Left ventricle myocardium inferior (tissue), 1 donor: ENCODE results near the gene C16orf87. TPM values are rescaled to one million over a fixed set of nuclear protein-coding genes. Genes with fewer than 3 reads are reported as not detected.

Experiments used
- DNase-seq: peaks from one replicate; pipeline ENCODE4 v3.0.0-alpha.2; 2020
- H3K27ac ChIP-seq: fragments of 200-600 bp; replicated peaks from 2 replicates; pipeline ENCODE4 v1.8.0; 2021
- H3K27me3 ChIP-seq: fragments of 200-600 bp; 2 replicates; pipeline ENCODE4 v1.8.0; 2021; ENCODE audit warnings: low read depth
- H3K36me3 ChIP-seq: fragments of 200-600 bp; 2 replicates; pipeline ENCODE4 v1.8.0; 2021
- H3K4me1 ChIP-seq: fragments of 200-600 bp; 2 replicates; pipeline ENCODE4 v1.8.0; 2021
- H3K4me3 ChIP-seq: fragments of 200-600 bp; 2 replicates; pipeline ENCODE4 v1.8.0; 2021; ENCODE audit warnings: mild to moderate bottlenecking, moderate library complexity
- H3K9me3 ChIP-seq: fragments of 200-600 bp; replicated peaks from 2 replicates; pipeline ENCODE4 v1.8.0; 2021
- CTCF ChIP-seq: fragments of 200-600 bp; IDR thresholded peaks from 2 replicates; pipeline ENCODE4 v1.8.0; 2021; ENCODE audit warnings: antibody characterized with exemption, mild to moderate bottlenecking, borderline replicate concordance
- intact Hi-C: fragments of 100-400 bp; cut with micrococcal nuclease; formaldehyde crosslinking; loops from one replicate; pipeline ENCODE4 v1.11.0; 2022
- total RNA-seq: library from RNA; stranded (reverse); fragmentation: NEBNext Ultra II Directional; extraction: Animal tissue kit (Norgen Biotek cat#: 25700); gene quantifications from one replicate; pipeline ENCODE4 v1.2.1, GENCODE V29; 2021
- donor health status: DM: no; HTN: yes; CAD: no; lungs with severe emphysema.

The C16orf87 gene
- total RNA-seq, 1 donor from 2014 or later, result 12.5 TPM

DNA sequence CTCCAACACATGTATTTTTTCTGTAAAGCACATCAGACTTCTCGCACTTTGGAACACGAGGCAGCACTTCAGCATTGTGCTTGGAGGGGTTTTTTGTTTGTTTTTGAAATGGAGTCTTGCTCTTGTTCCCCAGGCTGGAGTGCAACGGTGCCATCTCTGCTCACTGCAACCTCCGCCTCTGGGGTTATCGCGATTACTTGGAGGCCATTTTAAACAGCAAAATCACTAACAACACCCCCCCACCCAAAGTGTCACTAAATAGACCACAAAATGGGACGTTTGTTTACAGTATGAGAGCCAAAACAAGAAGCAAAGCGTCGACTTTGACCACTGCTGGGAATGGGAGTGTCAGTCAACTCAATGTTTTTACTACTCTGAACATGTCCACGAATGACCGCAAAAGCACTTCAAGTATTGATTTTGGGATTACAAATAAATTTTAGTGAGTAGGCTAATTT, 9.0 kb upstream of the C16orf87 start:
- DNase-seq, result no peak
- H3K4me1 ChIP-seq, result no peaks in the 10 kb centered on the region
- no peak for TF ChIP-seq CTCF
- intact Hi-C loops, result no loop called here
- H3K27ac ChIP-seq, result no peak overlapping the region
- peaks cover 12% of the 10 kb centered on the region for H3K9me3 ChIP-seq
- peaks cover 16% of the 10 kb centered on the region for H3K27me3 ChIP-seq
- H3K4me3 ChIP-seq, result no peak overlapping the region
- H3K36me3 ChIP-seq, result no peaks in the 10 kb centered on the region

GRCh38 chr16:46836534-46837530, 5.9 kb upstream of the C16orf87 start:
- Histone ChIP-seq H3K27ac (no peak overlapping the region), H3K9me3 (no peaks in the 10 kb centered on the region), H3K36me3 (no peaks in the 10 kb centered on the region), H3K4me1 (no peaks in the 10 kb centered on the region), H3K27me3 (no peaks in the 10 kb centered on the region), H3K4me3 (no peak overlapping the region)
- no peak for TF ChIP-seq CTCF
- intact Hi-C loops, result no loop called here
- no peak for DNase-seq

- peaks cover 24% of the 10 kb centered on the region for H3K4me1 ChIP-seq
- H3K9me3 ChIP-seq, result no peaks in the 10 kb centered on the region
- no peak for TF ChIP-seq CTCF
- DNase-seq, result no peak
- intact Hi-C loops, result no loop called here
- no peaks in the 10 kb centered on the region for H3K36me3 ChIP-seq
- H3K27me3 ChIP-seq, result no peaks in the 10 kb centered on the region
- no peak overlapping the region for H3K4me3 ChIP-seq
- H3K27ac ChIP-seq, result no peak overlapping the region
Measured at GRCh38 chr16:46833460-46833800, 2.5 kb upstream of the C16orf87 start.

- H3K27ac ChIP-seq, result no peak overlapping the region
- no peak for DNase-seq
- no peaks in the 10 kb centered on the region for H3K27me3 ChIP-seq
- no peaks in the 10 kb centered on the region for H3K36me3 ChIP-seq
- no peak for TF ChIP-seq CTCF
- no peak overlapping the region for H3K4me3 ChIP-seq
- intact Hi-C loops, result no loop called here
- no peaks in the 10 kb centered on the region for H3K9me3 ChIP-seq
- peaks cover 24% of the 10 kb centered on the region for H3K4me1 ChIP-seq
Measured at GRCh38 chr16:46832757-46833459, 1.9 kb upstream of the C16orf87 start.

DNA sequence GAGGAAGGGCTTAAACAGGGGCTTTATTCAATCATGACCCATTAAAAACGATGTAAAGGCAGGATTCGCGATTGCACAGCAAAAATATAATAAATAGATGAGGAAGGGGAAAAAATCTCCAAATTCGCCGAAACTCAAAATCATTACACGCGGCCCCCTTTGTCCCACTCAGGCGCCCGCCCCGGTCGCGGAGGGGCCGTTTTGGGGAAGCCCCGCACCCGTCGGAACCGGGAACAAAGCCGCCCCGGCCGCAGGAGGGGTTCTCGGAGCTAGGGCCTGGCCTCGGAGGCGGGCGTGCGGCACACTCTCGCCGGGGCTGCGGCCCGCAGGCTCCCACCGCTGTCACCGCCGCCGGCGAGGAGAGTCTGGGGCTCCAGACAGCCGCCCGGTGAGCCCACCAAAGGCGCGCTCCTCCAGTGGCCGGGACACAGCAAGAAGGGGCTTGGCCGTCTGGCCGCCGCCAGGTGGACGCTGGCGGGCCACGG, 521 bp downstream of the C16orf87 start:
- Histone ChIP-seq H3K27me3 (no peaks in the 10 kb centered on the region), H3K4me1 (peaks cover 24% of the 10 kb centered on the region), H3K9me3 (no peaks in the 10 kb centered on the region), H3K27ac (peak overlapping the region; percentile 92), H3K4me3 (peak overlapping the region; percentile 95), H3K36me3 (no peaks in the 10 kb centered on the region)
- peak; percentile 24 for TF ChIP-seq CTCF
- peak; percentile 52 for DNase-seq
- intact Hi-C loops, result no loop called here
